Skin of body (tissue), 2 donors: ENCODE measurements around the gene KICS2. TPM values are rescaled to one million over a fixed set of nuclear protein-coding genes. Genes with fewer than 3 reads are reported as not detected.

Experiments
- DNase-seq: peaks from one replicate; lab custom pipeline; 2025; lab: John Stamatoyannopoulos, UW
- total RNA-seq: library from RNA; depleted of rRNA; stranded (reverse); fragments of >200 nt; gene quantifications from one replicate; pipeline ENCODE4 v1.2.3, GENCODE V29; 2014

Gene KICS2
- 4.4 TPM for total RNA-seq

GRCh38 chr12:64222009-64222765 lies at the start of gene KICS2:
Gene KICS2, minus strand, starts transcription at chr12:64222296. Its CDS starts 59 bp downstream, at chr12:64222237.
- DNase-seq = peak; percentile 90

- no peak for DNase-seq
These were observed 48.3 kb upstream of the KICS2 start for GRCh38 chr12:64270411-64270810.

GRCh38 chr12:64269161-64269560 lies 47.1 kb upstream of the KICS2 start:
- DNase-seq = no peak

GRCh38 chr12:64268409-64268808 lies 46.3 kb upstream of the KICS2 start:
- DNase-seq = no peak

- no peak for DNase-seq
These were observed 43.7 kb upstream of the KICS2 start for GRCh38 chr12:64265839-64266238.

- no peak for DNase-seq
These were observed 39.7 kb upstream of the KICS2 start for GRCh38 chr12:64261813-64262212.

- DNase-seq = no peak
These were observed 36.5 kb upstream of the KICS2 start for GRCh38 chr12:64258576-64258975.

- no peak for DNase-seq
These were observed 34.2 kb upstream of the KICS2 start for GRCh38 chr12:64256166-64256800.

- DNase-seq = no peak
These were observed 33.2 kb upstream of the KICS2 start for GRCh38 chr12:64255249-64255648.

GRCh38 chr12:64253356-64253755 lies 31.3 kb upstream of the KICS2 start:
- no peak for DNase-seq

- peak; percentile 45 for DNase-seq
These were observed 30.6 kb upstream of the KICS2 start for GRCh38 chr12:64252681-64253080.

- no peak for DNase-seq
These were observed 21.7 kb upstream of the KICS2 start for GRCh38 chr12:64243809-64244208.

GRCh38 chr12:64240781-64241180 lies 18.7 kb upstream of the KICS2 start:
- no peak for DNase-seq

- no peak for DNase-seq
These were observed 15.3 kb upstream of the KICS2 start for GRCh38 chr12:64237382-64237781.

GRCh38 chr12:64236549-64236948 lies 14.5 kb upstream of the KICS2 start:
- DNase-seq = no peak

GRCh38 chr12:64232196-64232595 lies 10.1 kb upstream of the KICS2 start:
- no peak for DNase-seq

GRCh38 chr12:64229796-64230195 lies 7.7 kb upstream of the KICS2 start:
- DNase-seq = no peak

GRCh38 chr12:64229240-64229639 lies 7.1 kb upstream of the KICS2 start:
- DNase-seq = no peak

GRCh38 chr12:64225626-64226025 lies 3.5 kb upstream of the KICS2 start:
- no peak for DNase-seq

GRCh38 chr12:64221651-64222008 lies 466 bp downstream of the KICS2 start:
- DNase-seq = peak; percentile 68

GRCh38 chr12:64220046-64220445 lies 2.0 kb downstream of the KICS2 start:
- DNase-seq = no peak

- DNase-seq = no peak
These were observed 3.0 kb downstream of the KICS2 start for GRCh38 chr12:64219145-64219544.

GRCh38 chr12:64218597-64218996 lies 3.5 kb downstream of the KICS2 start:
- no peak for DNase-seq
